Activated CD4-positive, alpha-beta T cell treated with anti-CD3 and anti-CD28 coated beads, Interleukin-10, Interleukin-2, amounts not matched to agents 100 ng/mL and 50 ng/mL, durations not matched to agents 16 hours and 8 hours (primary cell): ENCODE data around the gene LY6G6F.

ENCODE experiments used
- DNase-seq: peaks from one replicate; pipeline ENCODE4 v3.0.0-alpha.2; 2020

The LY6G6F gene, protein sequence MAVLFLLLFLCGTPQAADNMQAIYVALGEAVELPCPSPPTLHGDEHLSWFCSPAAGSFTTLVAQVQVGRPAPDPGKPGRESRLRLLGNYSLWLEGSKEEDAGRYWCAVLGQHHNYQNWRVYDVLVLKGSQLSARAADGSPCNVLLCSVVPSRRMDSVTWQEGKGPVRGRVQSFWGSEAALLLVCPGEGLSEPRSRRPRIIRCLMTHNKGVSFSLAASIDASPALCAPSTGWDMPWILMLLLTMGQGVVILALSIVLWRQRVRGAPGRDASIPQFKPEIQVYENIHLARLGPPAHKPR

DNA sequence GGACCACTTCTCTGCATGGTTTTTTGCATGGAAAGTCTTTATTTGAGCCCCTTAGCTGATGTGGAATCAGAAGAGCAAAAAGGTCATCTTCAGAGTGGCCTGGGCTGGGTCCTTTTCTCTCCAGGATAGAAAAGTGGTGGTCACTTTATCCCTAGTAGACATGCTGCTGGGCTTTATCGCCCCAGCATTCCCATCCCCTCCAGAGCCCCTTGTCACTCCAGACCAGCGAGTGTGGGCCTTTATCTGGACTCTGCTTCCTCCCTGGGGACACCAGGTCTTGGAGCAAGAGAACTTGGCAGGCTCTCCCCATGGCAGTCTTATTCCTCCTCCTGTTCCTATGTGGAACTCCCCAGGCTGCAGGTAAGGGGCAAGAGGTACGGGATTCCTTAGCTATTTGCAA is at the start of gene LY6G6F:
Gene LY6G6F (plus strand): TSS at position 268 of the 400 bp plus-strand sequence. CDS start 41 bp downstream, at position 309.
- no peak for DNase-seq

DNA sequence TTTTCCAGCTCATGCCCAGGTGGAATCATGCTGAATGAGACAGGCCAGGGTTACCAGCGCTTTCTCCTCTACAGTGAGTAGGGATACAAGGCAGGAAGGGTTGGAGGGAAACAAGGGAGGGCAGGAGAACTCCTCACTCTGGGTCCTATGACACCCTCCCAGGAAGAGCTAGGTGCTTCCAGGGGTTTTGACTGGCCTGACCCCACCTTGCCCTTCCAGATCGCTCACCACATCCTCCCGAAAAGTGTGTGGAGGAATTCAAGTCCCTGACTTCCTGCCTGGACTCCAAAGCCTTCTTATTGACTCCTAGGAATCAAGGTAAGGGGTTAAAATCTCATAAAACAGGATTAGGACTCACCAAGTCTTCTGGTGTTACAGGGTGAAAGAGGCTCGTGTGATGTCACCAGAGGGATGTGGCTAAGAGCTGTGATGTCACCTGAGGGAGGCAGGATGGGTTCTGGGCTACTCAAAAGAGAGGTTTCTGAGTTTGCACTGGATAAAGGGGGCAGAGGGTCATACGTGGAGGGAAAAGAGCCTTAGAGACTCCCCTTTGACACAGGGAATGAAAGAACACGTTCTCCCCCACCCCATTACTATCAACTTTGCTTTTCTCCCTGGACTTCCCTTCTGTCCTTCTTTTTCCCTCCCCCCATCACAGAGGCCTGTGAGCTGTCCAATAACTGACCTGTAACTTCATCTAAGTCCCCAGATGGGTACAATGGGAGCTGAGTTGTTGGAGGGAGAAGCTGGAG is 49.1 kb upstream of the LY6G6F start:
- DNase-seq, result peak; percentile 45

DNA sequence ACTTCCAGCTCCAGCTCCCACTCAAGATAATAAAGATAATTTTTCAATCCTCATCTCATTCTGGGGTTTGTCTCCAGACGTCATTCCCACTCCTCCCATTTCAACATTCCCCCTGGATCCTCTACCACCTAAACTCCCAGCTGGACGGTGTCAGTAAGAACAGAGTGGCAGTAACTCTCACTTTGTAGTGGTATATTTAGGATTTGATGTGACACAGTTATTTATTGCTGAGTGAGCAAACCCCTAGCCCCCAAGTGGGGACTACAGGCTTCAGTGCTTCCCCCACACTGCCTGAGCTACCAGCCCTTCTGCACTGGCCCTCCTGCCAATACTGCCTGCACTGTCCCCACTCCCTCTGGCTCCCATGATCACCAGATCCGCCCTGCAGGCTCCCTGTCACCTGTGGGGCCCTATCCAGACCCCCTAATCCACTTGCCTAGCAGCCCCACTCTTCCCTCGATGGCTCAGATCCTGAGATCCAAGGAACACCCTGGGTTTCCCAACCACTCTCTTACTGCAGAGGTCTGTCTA is 48.4 kb upstream of the LY6G6F start:
- DNase-seq, result no peak

DNA sequence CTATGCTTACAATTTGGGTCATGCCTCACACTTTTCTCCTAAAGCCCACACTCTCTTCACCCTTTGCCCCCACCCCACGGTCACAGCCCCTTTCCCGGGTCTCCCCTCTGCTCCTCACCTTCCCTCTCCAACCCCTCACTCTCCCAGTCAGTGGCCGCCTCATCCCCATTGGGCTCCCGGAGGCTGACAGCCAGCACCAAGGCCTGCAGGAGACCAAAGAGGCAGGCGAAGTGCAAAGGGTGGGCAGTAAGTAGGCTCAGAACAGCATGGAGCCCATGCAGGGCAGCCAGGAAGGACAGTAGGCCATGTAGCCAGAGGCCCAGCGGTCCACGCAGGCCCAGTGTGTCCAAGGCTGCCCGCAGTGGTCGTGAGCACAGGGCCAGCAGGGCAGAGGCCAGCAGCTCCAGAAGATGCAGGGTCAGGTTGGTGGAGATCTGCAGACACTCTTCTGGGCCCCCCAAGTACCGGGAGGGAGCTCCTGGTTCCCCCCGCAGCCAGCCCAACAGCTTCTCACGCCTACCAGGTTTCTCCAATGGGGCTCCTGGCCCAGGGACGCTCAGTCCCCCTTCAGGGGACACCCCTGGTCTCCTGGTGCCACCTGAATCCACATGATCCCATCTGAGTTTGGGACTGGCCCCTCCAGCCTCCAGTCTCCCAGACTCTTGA is 47.5 kb upstream of the LY6G6F start:
- DNase-seq, result no peak

DNA sequence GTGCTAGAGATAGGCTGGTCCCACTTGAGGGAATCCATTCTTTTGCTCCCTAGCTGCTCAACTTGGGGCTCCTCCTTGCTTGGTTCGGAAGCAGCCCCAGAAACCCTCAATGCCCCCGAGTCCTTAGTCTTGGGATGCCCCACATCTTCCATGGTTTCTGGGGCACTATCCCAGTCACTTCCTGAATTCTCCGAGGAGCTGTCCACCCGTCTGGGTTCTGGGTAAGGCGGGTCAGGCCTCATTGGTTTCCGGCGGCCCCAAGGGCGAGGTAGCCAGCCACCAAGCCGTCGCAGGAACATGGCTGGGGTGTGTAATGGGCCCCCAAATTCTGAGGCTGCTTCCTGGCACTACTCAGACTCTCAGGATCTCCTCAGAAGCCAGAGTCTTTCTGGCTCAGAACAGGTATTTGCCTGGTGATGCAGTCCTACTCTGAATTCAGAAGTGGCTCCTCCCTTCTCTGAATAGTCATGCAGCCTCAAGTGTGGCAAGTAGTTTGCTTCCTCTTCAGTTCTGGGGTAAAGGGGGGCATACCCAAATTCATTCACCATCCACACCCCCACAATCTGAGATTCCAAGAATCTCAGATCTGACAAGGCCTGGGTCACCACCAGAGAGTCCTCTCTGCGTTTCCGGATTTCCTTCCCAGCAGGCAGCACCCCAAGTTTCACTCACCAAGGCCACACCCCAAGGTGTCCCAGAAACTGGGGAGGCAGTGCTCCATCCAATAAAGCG is 46.9 kb upstream of the LY6G6F start:
- DNase-seq, result peak; percentile 52

DNA sequence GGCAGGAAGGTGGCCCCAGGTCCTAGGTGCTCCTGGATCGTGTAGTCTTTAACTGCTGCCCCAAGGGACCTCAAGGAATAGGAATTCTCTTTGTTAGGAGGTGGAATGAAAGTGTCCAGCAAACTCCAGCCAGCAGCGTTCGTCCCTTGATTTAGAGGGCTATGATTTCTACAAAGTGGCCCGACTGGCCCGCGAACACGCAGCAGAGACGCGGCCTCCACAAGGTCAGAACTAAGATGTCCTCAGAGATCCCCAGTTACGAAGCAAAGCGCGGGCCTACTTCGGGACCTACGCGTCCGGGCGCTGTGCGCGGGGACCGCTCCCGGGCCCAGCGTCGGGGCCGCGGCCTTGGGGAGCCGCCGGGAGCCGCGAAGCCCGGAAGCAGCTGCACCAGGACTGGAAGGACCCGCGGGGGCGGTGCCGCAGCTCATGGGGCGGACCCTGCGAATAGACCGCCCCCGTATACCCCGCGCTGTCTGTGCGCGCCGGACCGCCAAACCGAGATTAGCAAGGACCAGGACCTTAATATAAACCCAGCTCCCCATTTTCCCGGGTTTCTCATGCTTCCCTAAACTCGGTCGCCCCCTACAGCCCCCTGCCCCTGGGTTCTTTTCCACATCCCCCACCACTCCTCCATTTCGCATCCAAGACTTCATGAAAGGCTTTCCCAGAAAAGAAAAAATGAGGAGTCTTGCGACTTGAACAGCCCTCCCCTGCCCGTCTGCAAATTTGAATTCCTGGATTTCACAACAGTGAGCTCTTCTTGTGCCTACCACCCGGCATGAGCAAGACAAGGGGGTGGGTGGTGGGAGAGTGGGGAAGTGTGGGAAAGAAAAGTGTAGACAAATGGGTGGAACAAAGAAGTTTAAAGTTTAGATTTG is 46.0 kb upstream of the LY6G6F start, which contains the start of gene C6orf47:
Gene C6orf47 (minus strand): TSS at position 398 of the 881 bp plus-strand sequence. CDS start 831 bp downstream, outside the sequence.
- DNase-seq, result peak; percentile 88

DNA sequence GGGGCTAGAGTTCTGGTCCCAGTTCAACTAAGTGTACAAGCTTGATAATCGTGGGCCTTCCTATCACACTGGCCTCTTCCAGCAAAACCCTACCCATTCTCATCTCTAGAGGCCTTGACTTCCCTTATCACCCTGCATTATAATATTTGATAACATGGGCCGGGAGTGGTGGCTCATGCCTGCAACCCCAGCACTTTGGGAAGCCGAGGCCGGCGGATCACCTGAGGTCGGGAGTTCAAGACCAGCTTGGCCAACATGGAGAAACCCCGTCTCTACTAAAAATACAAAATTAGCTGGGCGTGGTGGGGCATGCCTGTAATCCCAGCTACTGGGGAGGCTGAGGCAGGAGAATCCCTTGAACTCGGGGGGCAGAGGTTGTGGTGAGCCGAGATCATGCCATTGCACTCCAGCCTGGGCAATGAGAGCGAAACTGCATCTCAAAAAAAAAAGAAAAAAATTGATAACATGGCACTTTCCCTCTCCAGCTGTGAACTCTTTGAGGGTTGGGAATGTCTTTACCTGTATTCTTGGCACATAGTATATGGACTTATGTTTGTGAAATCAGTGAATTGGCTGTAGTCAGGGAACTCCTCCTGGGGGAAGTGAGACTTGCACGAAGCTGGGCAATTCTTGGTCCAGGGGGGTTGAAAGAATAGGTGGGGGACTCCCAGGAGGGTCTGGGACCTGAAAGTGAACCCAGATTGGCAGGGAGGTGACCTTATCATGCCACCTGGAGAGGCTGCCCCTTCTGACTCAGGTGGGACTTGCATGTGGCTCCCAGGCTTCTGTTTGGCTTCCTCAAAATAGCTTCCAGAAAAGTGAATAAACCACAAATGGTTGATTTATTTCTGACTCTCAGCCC is 45.2 kb upstream of the LY6G6F start:
- no peak for DNase-seq

DNA sequence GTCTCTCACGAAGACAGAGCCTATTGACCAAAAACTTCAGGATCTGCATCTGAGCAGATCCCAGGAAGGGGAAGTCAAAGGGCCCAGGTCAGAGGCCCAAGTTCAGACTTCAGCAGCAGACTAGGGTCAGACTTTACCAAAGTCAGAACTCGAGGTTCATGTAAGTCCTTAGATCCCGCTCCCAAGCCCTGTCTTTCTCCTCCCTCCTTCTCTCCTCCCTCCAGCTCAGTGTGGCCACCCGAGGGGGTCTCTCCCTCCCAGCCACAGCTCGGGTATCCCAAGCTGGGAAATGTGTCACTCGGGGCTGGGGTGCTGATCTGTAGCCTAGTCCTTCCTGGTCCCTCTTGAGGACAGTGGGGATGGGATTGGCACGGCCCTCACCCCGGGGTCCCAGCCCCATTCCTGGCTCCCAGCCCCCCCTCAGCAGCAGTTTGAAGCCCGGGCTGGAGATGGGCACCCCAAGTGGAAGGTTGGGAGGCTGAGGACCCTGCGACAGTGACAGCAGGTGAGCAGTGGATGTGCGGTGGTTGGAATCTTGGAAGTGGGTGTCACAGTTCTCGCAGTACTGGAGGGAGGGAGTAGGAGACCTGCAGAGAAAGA is 44.4 kb upstream of the LY6G6F start:
- no peak for DNase-seq

DNA sequence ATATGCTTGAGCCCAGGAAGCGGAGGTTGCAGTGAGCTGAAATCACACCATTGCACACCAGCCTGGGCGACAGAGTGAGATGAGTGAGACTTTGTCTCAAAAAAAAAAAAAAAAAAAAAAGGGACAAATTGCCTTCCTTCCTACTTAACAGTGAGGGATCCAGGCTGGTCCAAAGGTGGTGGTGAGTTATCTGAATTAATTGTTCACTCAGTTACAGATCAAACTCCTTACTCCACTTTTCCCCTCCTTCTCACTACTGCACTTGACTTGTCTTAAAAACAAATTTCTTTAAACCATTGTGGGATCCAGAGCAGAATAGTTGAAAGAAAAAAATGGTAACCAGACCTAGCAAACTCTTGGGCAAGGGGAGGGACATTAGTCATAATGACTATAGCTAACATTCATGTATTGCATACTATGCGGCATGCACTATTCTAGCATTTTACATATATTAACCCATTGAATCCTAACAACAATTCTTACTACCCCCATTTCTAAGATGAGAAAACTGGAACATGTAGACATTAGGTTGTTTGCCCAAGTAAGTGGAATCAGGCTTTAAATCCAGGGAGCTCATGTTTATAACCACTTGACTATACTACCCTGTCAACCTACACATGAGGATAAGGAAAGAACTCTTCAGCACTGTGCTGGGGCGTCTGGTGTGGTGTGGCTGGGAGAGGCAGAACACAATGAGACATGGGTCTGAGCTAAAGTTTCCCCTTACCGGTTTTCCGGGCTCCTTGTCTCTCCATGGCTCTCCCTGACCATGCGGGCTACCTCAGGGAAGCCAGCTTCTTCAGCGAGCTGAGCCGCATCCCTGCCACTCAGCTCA is 43.3 kb upstream of the LY6G6F start:
- no peak for DNase-seq

DNA sequence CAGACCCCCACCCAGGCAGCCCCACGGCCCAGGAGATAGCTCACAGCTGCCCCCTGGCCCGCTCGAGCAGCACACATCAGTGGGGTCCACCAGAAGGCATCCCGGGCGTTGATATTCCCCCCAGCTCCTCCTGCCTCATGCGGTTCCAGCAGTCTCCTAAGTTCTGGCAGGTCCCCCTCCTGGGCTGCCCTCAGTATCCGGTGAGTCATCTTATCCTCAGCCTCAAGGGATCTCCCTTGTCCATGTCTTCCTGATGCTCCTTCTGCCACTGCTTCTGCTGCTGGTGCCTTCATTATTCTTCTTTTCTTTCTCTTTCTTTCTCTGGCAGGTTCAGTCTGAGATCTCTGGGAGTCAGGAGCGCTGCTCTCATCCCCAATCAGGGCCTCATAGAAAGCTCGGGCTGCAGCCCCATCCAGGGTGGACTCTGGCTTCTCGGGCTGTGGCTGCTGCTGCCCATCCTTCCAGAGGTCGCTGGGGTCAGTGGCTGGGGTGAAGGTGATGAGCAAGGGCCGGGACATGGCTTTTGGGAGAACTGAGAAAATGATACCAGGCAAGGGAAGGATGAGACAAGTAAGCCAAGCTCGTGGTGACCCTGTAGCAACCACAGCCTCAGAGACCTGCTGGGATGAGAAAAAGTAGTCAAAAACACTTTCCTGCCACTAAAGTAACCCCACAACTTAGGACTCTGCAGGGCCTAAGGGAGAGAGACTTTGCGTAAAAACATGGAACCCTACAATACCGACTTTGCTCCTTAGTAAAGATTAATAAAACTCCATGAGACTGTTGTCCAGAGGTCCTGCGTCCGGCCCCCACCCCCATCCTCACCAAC is 42.5 kb upstream of the LY6G6F start:
- peak; percentile 22 for DNase-seq

DNA sequence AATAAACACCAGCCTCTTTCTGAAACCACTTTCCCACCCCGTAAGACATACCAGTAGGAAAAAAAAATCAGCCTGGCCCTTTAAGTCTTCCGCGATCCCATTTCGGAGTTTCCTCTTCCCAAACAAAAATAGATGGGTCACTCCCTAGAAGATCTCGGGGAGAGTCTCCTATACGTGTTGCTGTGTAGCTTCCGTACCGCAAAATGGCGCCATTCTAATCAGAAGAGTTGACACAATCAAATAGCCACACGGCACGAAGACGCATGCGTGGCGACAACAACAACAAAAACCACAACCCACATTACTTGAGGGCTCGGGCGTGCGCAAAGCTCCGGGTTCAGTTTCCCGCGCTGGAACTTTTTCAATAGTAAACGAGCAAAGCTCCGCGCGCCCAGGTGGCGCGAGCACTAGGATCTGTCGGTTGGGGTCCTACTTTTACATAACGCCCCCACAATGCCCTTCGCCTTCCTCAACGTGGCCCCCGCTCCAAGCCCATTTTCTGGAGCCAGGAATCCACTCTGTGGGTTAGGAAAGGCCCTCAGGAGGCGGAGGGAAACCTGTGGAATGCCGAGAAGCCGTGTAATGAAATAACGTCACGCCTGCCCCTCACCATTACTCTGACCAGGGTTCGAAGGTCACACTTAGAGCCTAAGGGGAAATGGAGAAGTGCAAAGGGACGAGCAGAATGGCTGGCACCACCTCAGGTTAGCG is 41.7 kb upstream of the LY6G6F start, which contains the start of gene GPANK1:
Gene GPANK1 (minus strand): TSS at position 208 of the 711 bp plus-strand sequence. CDS start 519 bp downstream, outside the sequence.
- DNase-seq, result peak; percentile 95

DNA sequence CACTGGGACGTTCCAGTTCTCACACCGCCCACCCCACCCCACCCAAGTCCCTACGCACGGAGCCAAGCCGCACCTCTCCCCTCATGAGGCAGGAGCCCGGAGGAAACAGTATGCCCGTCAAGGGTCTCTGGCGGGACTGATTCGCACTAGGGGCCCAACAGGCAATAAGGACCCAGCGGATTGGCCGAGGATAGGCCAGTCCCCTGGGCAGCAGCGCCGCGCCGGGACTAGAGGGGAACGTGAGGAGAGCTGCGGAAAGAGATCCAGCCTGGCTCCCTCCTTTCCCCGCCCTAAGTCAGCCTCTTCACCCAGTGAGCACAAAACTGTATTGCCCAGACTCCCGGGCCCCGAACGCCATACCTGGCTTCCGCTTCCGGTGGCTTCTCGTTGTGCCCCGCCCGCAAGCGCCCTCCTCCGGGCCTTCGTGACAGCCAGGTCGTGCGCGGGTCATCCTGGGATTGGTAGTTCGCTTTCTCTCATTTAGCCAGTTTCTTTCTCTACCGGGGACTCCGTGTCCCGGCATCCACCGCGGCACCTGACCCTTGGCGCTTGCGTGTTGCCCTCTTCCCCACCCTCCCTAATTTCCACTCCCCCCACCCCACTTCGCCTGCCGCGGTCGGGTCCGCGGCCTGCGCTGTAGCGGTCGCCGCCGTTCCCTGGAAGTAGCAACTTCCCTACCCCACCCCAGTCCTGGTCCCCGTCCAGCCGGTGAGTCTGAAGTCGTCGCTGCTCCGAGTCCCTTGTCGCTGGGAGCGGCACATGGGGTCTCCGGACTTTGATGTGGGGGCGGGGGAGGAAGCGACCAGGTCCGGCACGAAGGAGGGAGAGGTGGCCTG is 40.9 kb upstream of the LY6G6F start, which contains the start of gene CSNK2B:
Gene CSNK2B (plus strand): TSS at position 580 of the 836 bp plus-strand sequence. CDS start 752 bp downstream, outside the sequence.
- peak; percentile 99 for DNase-seq

DNA sequence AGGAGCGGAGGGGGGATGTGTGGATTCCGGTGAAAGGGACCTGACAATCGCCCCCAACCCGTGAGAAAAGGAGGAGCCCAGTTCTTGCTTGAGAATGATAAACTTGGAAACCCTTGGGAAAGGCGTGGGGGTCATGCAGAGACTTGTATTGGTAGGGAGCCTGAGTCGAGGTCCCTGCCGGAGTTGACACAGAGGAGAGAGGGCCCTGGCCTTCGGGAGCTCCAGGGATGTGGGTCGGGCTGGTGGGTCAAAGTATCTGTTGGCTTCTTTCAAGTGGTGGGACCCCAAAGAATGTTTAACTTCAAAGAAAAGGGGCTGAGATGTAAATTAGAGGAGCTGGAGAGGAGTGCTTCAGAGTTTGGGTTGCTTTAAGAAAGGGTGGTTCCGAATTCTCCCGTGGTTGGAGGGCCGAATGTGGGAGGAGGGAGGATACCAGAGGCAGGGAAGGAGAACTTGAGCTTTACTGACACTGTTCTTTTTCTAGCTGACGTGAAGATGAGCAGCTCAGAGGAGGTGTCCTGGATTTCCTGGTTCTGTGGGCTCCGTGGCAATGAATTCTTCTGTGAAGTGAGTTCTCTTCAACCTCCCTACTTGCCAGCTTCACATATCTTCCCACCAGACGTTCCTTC is 40.2 kb upstream of the LY6G6F start:
- DNase-seq, result no peak

DNA sequence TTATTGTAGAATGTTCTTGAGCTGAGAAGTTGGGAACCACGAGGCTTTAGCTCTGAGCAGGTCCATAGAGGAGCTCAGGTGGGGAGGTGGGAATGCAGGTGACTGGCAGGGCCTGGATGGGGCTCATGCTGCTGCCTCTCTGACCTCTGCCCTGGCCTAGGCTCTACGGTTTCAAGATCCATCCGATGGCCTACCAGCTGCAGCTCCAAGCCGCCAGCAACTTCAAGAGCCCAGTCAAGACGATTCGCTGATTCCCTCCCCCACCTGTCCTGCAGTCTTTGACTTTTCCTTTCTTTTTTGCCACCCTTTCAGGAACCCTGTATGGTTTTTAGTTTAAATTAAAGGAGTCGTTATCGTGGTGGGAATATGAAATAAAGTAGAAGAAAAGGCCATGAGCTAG is 37.0 kb upstream of the LY6G6F start, which contains the start of gene LY6G5B:
Gene LY6G5B (plus strand): TSS at position 301 of the 400 bp plus-strand sequence. CDS start 975 bp downstream, outside the sequence.
- no peak for DNase-seq

DNA sequence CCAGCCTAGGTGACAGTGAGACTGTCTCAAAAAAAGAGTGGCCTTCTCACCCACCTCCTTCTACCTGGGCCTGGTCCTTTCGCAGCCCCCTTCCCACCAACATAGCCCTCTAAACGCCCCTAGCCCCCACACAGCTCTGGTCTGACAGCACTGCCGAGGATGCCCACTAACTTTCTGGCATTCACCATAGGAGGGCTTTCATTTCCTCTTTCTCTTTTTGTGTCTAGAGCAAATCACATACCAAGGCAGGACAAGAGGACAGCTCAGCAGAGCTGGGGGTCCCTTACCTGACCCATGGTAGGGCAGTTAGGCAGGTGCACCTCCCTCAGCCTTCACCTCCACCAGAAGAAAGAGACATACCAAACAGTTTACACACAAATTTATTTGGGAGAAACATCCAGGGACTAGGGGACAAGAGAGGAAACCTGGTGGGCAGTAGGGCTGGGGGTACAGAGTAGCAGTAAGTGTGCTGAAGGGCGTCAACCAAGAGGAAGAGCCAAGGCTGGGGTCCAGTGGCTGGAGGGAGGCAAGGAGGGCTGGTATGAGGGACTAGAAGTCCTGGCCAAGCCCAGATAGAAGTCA is 30.3 kb upstream of the LY6G6F start:
- no peak for DNase-seq
